NCI-H2107 (cell line): ENCODE results near the gene CAMKK1.

Source experiments
- DNase-seq: peaks from one replicate; lab custom pipeline; 2025; lab: John Stamatoyannopoulos, UW

CAMKK1 gene

GRCh38 chr17:3917391-3917931, 24.6 kb upstream of the CAMKK1 start:
- DNase-seq: no peak

DNA sequence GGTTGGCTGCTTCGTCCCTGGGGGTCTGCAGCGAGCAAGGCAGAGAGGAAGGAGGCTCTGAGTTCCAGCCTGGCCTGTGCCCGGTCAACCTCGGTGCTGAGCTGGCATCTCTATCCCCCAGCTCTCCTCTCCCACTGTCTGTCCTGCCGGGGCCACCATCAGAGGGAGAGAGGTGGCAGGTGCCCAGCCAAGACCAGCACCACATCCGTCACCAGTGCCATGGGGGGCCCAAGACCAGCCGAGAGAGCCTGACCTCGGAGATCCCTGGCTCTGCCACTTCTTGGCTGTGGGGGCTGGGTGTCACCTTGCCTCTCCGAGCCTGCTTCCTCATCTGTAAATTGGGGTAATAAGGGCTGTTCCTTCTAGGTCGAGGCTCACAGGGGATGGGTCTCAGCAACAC, 24.0 kb upstream of the CAMKK1 start:
- no peak for DNase-seq

- DNase-seq: no peak
These were observed 23.3 kb upstream of the CAMKK1 start, which contains the start of gene P2RX1 for GRCh38 chr17:3915995-3916696. TSS of gene P2RX1 (minus strand) at chr17:3916465. CDS start at chr17:3916225, 240 bp downstream.

DNA sequence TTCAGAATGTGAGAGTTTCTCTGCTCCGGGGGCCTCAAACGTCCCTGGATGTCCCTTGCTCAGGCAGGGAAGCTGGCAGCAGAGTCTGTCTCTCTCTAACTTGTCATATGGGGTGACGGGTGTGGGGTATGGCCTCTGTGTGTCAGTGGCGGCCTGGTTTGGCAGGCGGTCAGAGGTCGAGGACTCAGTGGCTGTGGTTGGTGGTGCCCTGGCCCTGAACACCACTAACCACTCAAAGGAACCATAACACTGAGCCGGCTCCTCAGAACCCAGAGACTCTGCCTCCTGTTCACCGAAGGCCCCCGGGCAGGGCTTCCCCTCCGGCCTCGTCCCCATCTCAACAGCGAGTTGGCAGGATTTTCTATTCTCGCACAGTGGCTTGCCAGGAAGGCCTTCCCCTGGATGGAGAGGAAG, 22.7 kb upstream of the CAMKK1 start:
- no peak for DNase-seq

DNA sequence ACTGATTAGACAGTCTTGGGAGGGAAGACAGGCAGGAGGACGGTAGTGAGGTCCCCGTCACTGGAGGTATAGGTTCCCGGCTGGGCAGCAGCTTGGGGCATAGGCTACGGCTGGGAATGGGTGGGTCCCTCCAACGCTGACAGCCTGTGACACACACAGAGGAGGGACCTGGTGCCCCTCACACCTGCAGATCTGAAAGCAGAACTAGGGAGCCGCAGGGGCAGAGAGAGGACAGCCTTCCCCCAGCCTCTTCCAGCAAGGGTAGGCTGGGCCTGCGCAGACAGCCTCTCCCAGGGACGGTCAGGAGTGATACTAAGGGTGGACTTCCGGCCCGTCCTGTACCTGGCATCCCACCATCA, 21.4 kb upstream of the CAMKK1 start:
- no peak for DNase-seq

- DNase-seq: no peak
These were observed 20.9 kb upstream of the CAMKK1 start for GRCh38 chr17:3913531-3914311.

DNA sequence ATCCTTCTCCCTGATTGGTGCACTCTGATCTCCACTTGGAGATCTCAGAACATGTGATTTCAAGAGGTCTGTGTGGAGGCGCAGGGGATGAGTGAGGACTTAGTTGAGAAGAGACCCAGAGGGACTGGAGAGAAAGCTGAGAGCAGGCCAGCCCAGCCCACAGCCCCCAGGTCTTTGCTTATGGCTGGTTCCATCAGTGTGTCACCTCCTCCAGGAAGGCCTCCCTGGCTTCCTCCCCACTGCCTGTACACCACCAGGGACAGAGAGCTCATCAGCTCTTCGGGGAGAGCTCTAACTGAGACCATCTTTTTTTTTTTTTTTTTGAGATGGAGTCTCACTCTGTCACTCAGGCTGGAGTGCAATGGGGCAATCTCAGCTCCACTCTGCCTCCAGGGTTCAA, 20.0 kb upstream of the CAMKK1 start:
- no peak for DNase-seq

DNA sequence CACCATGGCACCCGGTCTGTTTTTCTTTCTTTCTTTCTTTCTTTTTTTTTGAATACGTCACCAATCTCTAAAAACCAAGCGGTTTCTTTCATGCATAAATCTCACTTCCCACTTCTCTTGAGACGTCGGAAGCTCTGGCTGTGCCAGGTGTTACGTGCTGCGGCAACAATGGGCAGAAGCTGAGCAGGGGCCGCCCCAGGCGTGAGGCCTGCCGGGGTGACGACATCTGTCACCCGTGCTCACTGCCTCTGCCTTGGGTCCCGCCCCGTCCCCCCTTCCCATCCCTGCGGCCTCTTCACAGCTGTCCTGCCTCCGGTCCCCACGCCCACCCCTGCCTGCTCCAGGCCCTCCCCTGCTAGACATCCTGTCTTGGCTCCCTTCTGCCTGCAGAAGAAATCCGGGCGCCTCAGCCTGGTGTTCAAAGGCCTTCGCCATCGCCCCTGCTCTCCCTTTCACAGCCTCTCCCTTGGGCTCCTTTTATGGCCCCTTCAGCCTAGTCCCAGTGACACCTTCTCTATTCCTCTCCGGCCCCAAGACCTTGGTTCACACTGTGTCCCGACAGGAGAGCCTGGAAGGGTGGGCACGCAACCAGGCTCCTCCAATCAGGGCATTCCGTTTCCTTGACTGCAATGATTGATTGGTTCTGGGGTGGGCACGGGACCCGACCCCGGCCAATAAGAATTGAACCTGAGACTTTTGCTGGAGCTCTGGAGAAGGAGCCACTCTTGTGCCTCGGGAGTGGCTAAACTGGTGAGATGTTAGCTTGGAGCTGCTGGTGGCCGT, 18.6 kb upstream of the CAMKK1 start:
- DNase-seq: no peak

- DNase-seq: no peak
These were observed 17.8 kb upstream of the CAMKK1 start for GRCh38 chr17:3910420-3911270.

DNA sequence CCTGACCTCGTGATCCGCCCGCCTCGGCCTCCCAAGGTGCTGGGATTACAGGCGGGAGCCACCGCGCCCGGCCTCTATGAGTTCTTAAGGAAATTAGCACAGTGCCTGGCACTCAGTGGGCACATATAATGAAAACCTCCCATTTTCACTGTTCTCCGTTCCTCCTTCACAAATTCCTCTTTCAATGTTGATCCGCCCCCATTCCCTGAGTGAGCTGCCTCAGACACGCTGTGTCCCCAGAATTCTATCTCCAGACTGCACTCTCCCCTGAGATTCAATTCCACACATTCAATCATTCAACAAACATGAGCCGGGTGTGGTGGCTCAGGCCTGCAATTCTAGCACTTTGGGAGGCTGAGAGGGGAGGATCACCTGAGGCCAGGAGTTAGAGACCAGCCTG, 16.4 kb upstream of the CAMKK1 start:
- DNase-seq: no peak

- DNase-seq: no peak
These were observed 14.8 kb upstream of the CAMKK1 start for GRCh38 chr17:3907483-3908216.

DNA sequence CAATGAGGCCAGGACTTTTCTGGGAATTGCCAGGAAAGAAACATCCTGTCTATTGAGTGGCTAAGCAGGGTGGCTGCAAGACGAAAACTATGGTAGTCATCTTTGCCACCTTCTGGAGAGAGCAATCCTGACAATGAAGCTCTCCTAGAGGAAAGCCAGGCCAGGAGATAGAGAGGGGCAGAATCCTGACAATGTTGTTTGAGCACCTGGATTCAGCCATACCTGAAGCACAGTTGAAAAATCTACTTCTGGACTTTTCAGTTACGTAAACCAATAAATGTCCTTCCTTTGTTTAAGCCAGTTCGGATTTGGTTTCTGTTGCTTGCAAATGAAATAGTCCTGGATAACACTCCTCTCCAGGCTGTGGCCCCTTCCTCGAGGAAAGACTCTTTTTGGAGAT, 14.0 kb upstream of the CAMKK1 start:
- no peak for DNase-seq

GRCh38 chr17:3905017-3905520, 12.2 kb upstream of the CAMKK1 start:
- no peak for DNase-seq

- DNase-seq: no peak
These were observed 11.6 kb upstream of the CAMKK1 start for GRCh38 chr17:3904501-3904900.

DNA sequence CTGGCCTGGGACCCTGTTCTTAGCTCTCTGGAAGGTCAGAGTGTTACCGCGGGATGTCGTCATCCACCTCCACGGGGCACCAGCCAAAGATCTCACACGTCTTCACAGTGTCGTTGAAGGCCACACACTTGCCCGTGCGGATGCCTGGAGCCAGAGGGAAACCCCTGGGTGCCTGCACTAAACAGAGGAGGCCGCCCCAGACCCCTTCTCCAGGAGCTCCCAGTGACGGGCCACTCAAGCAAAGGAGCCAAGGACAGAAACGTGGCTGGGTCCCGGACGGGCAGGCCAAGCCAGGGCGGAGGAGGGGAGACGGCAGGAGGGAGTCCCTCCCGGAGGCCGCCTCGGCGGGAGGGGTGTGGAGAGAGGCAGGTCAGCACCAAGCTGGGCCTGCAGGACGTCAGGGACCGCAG, 11.0 kb upstream of the CAMKK1 start:
- no peak for DNase-seq

DNA sequence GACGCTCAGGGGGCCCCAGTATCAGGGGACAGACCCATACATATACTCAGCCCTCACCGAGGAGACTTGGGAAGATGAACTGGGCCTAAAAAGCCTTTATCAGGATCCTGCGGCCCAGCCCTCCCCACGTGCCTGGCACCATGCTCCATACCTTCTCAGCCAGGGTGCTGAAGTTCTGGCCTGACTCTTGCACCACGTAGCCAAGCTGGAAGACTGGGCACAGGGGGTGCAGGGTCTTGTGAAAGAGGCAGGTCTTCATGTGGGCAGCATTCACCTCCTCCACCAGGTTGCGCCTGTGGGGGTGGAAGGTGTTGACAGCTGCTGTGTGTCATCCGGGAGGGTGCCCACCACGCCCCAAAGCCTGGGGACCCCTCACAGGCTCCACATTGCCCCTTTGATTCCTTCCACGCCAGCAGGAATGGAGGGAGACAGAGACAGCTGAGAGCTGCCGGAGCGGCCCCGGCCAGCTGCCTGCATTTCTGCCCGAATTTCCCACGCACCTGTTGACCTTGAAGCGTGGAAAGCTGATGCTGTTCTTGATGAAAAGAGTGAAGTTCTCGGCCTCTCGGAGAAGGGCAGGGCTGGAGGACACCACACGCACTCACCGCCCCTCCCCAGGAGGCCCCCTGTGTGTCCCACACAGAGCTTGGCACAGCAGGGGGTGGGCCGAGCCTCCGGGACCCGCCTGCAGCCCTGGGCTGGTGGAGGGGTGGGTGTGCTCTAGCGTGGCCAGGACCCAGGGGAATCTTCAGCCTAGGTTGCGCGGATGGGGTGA, 10.4 kb upstream of the CAMKK1 start:
- no peak for DNase-seq

- DNase-seq: no peak
These were observed 7.8 kb upstream of the CAMKK1 start for GRCh38 chr17:3900646-3901045.

DNA sequence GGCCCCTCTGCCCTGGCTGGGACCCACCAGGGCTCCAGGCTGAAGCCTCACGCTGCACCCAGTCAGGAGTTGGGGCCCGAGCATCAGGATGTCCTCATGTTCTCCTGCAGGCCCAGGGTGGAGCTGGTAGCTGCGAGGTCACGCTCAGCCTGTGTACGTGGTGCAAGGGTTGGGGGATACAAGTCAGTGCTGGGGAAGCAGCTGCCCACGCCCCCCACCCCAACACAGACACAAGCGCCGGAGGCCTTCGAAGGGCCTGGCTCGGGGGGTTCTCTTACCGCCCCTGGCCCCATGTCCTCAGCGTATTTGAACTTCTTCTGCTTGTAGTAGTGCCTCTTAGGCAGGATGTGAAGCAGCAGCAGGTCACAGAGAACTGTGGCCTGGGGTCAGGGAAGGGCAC, 4.9 kb upstream of the CAMKK1 start:
- no peak for DNase-seq

- DNase-seq: no peak
These were observed 4.0 kb upstream of the CAMKK1 start for GRCh38 chr17:3896968-3897235.
